ENCODE results near the gene SULT4A1. TPM values are rescaled to one million over a fixed set of nuclear protein-coding genes. Genes with fewer than 3 reads are reported as not detected.

Gene SULT4A1
- total RNA-seq, 3 donors from 2014 or later: 0.98 to 2.9 TPM; not detected in 1

- Histone ChIP-seq H3K27me3 (no peaks in the 10 kb centered on the region), H3K9me3 (peaks cover 6 to 11% of the 10 kb centered on the region in 2 donors), H3K36me3 (no peaks in the 10 kb centered on the region), H3K4me3 (no peak overlapping the region), H3K4me1 (no peaks in the 10 kb centered on the region), H3K27ac (no peak overlapping the region)
- DNase-seq (ENCODE audit: low spot score in 2 of 2): no peak
- intact Hi-C loops (cut with DNase I; ENCODE audit: low total_unique reads): no loop called here
- TF ChIP-seq CTCF (IDR thresholded peaks at IDR 0.05) (no peak), POLR2A (IDR thresholded peaks at IDR 0.05) (no peak), POLR2AphosphoS5 (IDR thresholded peaks at IDR 0.05) (no peak)
These were observed 65.7 kb downstream of the SULT4A1 start for GRCh38 chr22:43796567-43796966.

DNA sequence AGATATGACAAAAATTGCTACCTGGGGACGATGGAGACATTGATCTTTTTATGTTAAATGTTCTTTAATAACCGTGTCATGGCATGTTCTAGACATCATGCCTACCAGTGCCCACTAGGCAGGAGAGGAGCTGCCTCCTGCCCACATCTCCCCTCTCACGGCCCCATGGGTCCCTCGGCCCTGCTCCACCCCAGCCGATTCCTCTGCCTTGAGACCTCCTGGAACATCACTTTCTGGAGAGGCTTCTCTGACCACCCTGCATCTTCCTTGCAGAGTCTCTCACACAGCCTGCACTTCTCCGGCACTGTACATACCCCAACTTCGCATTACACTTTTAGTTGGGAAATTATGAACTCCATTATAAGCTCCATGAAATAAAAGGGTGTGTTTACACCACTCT, 67.0 kb downstream of the SULT4A1 start:
- TF ChIP-seq CTCF (IDR thresholded peaks at IDR 0.05) (no peak), POLR2A (IDR thresholded peaks at IDR 0.05) (no peak), POLR2AphosphoS5 (IDR thresholded peaks at IDR 0.05) (no peak)
- H3K9me3 ChIP-seq: peaks cover 0 to 6% of the 10 kb centered on the region in 2 donors
- no peaks in the 10 kb centered on the region for H3K27me3 ChIP-seq
- H3K4me1 ChIP-seq: no peaks in the 10 kb centered on the region
- DNase-seq (ENCODE audit: low spot score in 2 of 2): no peak
- no peak overlapping the region for H3K4me3 ChIP-seq
- no peaks in the 10 kb centered on the region for H3K36me3 ChIP-seq
- no peak overlapping the region for H3K27ac ChIP-seq
- intact Hi-C loops (cut with DNase I; ENCODE audit: low total_unique reads): no loop called here

DNA sequence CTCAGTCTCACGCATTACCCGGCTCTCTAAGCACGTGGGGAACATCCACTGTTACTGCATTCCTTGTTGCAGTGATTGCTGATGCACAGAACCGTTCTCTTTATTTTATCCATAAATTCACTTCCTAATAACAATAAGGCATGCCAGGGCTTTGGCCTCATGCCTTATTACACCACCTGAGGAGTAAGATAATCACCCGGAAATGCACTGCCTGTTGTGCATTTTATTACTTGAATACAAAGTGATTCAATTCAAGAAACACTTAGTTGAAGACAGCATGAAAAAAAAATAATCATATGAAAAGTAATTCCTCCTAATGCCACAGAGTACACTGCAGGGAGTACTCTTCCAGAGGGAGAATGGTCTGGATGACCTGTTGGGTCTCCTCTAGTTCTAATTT, 69.4 kb downstream of the SULT4A1 start:
- no peaks in the 10 kb centered on the region for H3K9me3 ChIP-seq
- H3K36me3 ChIP-seq: no peaks in the 10 kb centered on the region
- H3K27me3 ChIP-seq: no peaks in the 10 kb centered on the region
- TF ChIP-seq POLR2AphosphoS5 (IDR thresholded peaks at IDR 0.05) (no peak), POLR2A (IDR thresholded peaks at IDR 0.05) (no peak), CTCF (IDR thresholded peaks at IDR 0.05) (no peak)
- DNase-seq (ENCODE audit: low spot score in 2 of 2): no peak
- intact Hi-C loops (cut with DNase I; ENCODE audit: low total_unique reads): no loop called here
- H3K4me3 ChIP-seq: no peak overlapping the region
- H3K4me1 ChIP-seq: no peaks in the 10 kb centered on the region
- H3K27ac ChIP-seq: no peak overlapping the region

DNA sequence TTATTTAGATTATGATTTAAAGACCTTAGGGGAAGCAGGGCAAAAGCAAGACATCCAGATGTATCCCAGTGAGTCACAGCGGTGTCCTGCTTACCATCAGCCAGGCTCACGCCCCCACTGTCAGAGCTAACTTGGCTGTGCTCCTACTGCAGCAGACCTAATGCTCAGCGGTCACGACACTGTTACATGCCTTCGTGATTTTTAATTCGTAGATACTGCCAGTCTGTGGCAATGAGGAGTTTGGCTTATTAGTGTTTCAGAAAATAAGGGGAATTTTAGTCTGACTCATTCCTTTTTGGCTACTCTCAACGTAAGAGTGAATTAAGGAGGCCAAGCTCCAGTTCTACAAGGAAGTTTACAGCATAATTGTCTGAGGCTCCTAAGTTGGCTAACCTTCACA, 72.9 kb downstream of the SULT4A1 start:
- intact Hi-C loops (cut with DNase I; ENCODE audit: low total_unique reads): no loop called here
- Histone ChIP-seq H3K4me3 (no peak overlapping the region), H3K9me3 (no peaks in the 10 kb centered on the region), H3K4me1 (no peaks in the 10 kb centered on the region), H3K36me3 (no peaks in the 10 kb centered on the region), H3K27me3 (no peaks in the 10 kb centered on the region), H3K27ac (peak overlapping the region; percentile 71 to 77)
- peak in 1 of 2 donors; percentile 40 for DNase-seq (ENCODE audit: low spot score in 2 of 2)
- TF ChIP-seq POLR2A (IDR thresholded peaks at IDR 0.05): no peak
- TF ChIP-seq POLR2AphosphoS5 (IDR thresholded peaks at IDR 0.05): peak in 1 of 3 donors; percentile 59
- no peak for TF ChIP-seq CTCF (IDR thresholded peaks at IDR 0.05)

- no peak for DNase-seq (ENCODE audit: low spot score in 2 of 2)
- H3K27me3 ChIP-seq: no peaks in the 10 kb centered on the region
- no peaks in the 10 kb centered on the region for H3K4me1 ChIP-seq
- H3K4me3 ChIP-seq: no peak overlapping the region
- no peak overlapping the region for H3K27ac ChIP-seq
- H3K36me3 ChIP-seq: no peaks in the 10 kb centered on the region
- H3K9me3 ChIP-seq: no peaks in the 10 kb centered on the region
- intact Hi-C loops (cut with DNase I; ENCODE audit: low total_unique reads): no loop called here
- TF ChIP-seq POLR2AphosphoS5 (IDR thresholded peaks at IDR 0.05): no peak
- no peak for TF ChIP-seq POLR2A (IDR thresholded peaks at IDR 0.05)
- no peak for TF ChIP-seq CTCF (IDR thresholded peaks at IDR 0.05)
These were observed 78.5 kb downstream of the SULT4A1 start for GRCh38 chr22:43783777-43784176.

Measured in breast epithelium (tissue), 4 donors.